HG02970 (cell line): ENCODE measurements around the gene EFCAB11.
"Not testable (repeated sequence)": the region's sequence is repeated elsewhere in the genome, so short reads cannot be mapped to it uniquely, and the experiment has no call there.

Experiments
- ATAC-seq: cut with Tn5 transposase; IDR thresholded peaks from one replicate; pipeline ENCODE4 v1.9.1; 2021; ENCODE audit warnings: mild to moderate bottlenecking, moderate library complexity, moderate number of reproducible peaks; ENCODE audit not compliant: unreplicated experiment, low FRiP score

Gene EFCAB11

DNA sequence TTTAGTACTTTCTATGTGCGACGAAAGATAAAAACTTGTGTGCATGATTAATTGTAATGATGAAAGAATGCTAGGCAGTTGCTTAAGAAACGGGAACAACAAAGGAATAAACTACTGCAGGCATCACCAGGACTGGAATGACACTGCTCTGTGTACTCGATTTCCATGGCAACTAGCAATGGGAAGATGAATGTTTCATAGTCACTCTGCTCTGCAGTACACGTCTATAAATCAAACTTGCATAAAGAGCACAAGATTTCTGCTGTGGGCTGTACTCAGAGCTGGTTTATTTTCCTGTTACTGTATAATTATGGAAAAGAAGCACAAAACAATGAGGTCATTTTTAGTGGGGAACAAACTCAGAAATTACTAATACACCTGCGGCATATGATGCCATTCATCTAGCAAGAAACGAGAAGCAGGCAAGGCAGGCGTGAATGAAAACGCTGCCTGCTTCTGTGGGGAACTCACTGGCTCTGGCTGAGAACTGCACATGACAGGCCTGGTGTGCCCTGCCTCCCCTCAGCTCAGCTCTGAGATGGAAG, 41.8 kb downstream of the EFCAB11 start:
- no peak for ATAC-seq

- ATAC-seq: no peak
Measured at GRCh38 chr14:89912221-89912620, 42.3 kb downstream of the EFCAB11 start.

DNA sequence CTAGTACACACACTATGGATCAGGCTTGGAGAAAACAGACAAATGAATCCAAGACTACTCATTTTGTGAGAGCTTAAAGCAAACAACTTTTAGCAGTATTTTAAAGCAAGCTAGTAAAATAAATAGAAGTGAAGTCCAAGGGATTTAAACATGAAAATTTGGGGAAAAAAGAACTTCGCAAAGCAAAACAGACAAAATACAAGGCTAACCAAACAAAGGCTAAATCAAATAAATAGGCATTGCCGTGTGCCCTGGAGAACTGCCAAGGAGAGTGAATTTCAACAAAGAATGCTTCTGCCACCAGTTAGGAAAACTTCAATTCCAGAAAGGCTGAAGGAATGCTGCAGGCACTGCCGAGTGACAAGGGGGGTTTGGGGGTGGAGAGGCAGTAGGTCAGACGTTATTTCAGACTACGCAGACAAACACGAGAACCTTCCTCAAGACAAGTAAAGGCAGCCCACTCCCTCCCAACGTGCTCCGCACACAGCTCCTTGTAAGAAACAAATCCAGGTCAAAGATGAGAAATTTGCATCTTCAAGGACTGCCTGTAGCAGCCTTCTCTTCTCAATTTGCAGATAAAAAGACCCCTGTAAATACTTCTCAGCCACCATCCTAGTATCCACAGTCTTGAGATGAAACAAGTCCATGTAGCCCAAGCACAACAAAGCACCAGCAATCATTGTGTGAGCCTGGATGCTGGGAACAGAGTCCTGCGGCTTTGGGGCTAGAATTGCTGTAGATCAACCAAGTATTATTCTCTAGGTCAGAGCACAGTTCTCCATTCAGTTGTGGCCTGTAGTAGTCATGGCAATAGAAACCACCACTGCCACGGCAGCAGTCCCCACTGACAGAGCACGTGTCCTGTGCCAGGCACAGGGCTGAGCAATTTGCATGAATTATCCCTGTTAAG, 43.3 kb downstream of the EFCAB11 start:
- no peak for ATAC-seq

- ATAC-seq: no peak
Measured at GRCh38 chr14:89910691-89911009, 43.9 kb downstream of the EFCAB11 start.

DNA sequence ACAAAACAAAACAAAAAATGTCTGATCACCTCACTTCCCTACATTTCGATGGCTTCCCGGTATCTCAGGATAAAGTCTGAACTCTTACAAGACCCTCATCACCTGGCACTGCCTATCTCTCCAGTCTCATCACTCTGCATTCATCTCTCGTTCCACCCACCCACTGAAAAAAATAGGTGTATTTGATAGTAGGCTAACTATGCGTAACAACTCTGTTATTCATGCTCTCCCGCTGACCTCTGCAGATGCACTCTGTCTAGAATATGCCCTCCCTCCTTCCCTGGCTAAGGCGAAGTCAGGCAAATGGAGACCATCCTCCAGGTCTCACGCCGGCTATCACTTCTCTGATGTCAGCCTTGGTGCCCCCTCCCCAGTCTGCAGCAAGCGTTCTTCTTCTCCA, 44.9 kb downstream of the EFCAB11 start:
- ATAC-seq: no peak

GRCh38 chr14:89908712-89909450, 45.6 kb downstream of the EFCAB11 start:
- ATAC-seq: no peak

DNA sequence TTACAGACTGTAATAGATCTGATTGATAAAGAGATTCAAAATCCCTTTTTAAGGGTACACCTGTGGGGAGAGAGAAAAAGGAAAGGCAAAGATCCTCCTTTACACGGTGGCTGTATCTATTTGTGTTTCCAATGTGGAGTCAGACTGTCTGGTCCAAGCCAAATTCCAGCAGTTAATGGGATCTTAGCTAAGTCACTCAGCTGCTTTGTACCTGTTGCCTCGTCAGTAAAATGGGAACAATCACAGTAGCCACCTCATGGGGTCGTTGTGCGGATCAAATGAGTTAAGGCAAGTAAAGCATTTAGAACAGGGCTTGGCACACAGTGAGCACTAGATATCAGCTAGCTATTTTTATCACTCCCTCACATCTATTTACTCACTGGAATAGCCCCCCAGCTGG, 46.9 kb downstream of the EFCAB11 start:
- no peak for ATAC-seq

DNA sequence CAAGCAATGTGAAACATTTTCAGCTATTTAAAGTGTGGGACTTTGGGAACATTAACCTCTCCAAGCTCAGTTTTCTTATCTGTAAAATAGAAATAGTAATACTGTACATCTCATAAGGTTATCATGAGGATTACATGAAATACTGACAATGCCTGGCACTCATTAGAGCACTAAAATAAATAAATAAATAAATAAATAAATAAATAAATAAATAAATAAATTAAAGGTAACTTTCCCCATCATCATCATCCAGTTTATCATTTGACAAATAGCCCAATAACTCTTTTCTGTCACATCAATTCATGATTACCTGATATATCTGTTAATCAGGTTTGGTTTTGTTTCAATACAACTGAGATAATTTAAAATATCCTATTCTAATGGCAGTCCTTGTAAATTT, 48.5 kb downstream of the EFCAB11 start:
- ATAC-seq: no peak

GRCh38 chr14:89903340-89903952, 51.1 kb downstream of the EFCAB11 start:
- no peak for ATAC-seq

- ATAC-seq: no peak
Measured at GRCh38 chr14:89902881-89903280, 51.6 kb downstream of the EFCAB11 start.

DNA sequence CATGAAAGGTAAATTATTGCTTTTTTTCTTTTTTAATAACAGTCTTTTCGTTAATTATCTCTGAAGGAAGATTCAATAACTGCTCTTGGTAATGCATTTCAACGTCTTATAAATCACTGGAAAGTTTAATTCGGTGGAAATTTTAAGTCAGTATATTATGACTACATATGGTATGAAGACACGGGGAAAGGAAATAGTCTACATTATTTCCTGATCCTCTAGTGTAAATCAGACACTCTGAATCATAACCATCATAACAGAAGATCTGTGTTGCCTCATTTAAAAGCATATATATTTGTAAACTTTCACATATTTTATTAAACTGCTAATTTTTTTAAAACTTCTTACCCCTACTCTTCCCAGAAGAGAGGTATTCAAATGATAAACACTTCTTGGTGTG, 53.7 kb downstream of the EFCAB11 start:
- no peak for ATAC-seq

DNA sequence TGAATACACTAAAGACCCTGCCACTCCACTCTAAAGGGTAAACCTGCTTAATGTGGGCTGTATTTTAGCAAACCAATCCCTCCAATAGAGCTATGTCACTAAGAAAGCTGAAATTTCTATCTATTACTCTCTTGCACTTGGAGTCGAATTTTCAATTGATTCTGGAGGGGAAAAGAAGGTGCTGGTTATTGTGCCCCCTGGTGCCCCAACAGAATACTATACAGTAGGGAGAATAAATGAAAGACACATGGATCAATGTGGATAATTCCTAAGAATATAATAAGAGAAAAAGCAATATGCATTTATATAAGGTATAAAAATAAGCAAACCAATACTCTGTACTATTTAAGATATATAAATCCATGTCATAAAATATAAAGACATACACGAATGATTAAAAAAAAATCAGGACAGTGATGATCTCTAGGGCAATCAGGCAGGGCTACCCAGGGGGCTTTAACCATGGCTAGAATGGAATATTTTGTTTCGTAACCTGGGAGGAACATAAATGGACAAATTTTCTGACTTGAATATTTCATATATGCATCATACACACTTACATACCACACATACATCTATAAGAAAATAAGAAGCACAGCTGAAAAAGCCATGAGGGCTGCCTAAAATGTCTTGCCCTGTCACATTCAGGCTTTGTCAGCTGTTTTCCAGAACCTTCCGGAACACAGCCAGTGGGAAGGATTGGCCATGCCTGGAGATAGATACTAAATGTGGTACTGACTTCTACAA, 54.4 kb downstream of the EFCAB11 start:
- no peak for ATAC-seq

- no peak for ATAC-seq
Measured at GRCh38 chr14:89899291-89899690, 55.2 kb downstream of the EFCAB11 start.

GRCh38 chr14:89893388-89893787, 61.1 kb downstream of the EFCAB11 start:
- not testable (repeated sequence) for ATAC-seq

DNA sequence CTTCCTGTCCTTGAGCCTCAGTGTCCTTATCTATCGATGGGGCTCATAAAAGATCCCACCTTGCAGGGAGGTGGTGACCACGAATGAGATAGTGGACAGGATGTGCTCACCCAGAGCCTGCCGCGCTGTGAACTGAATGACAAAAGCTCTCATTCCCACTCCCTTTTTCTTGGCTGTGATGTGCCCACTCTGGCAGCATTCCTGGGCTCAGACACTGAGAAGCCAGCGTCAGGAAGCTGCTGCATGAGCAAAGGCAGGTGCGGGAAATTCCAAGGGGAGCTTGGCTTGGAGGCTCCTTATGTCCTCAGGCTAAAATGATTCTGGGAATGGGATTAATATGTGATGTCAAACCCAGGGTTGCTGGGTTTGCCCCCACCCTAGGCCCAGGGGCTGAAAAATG, 61.6 kb downstream of the EFCAB11 start:
- no peak for ATAC-seq

DNA sequence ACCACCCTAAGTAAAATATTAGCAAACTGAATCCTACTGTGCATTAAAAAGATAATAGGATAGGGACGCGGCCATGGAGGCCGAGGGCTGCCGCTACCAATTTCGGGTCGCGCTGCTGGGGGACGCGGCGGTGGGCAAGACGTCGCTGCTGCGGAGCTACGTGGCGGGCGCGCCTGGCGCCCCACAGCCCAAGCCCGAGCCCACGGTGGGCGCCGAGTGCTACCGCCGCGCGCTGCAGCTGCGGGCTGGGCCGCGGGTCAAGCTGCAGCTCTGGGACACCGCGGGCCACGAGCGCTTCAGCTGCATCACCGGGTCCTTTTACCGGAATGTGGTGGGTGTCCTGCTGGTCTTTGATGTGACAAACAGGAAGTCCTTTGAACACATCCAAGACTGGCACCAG, 62.8 kb downstream of the EFCAB11 start:
- not testable (repeated sequence) for ATAC-seq

- no peak for ATAC-seq
Measured at GRCh38 chr14:89891055-89891454, 63.5 kb downstream of the EFCAB11 start.

- no peak for ATAC-seq
Measured at GRCh38 chr14:89890589-89890988, 63.9 kb downstream of the EFCAB11 start.

GRCh38 chr14:89889626-89890025, 64.9 kb downstream of the EFCAB11 start:
- ATAC-seq: no peak

- no peak for ATAC-seq
Measured at GRCh38 chr14:89884761-89885160, 69.8 kb downstream of the EFCAB11 start.
